Measurements from ENCODE around the gene SLC8A1.

SLC8A1 gene

GRCh38 chr2:40355451-40355850, 96.4 kb downstream of the SLC8A1 start:
- DNase-seq (ENCODE audit: low read depth, low spot score) = no peak

GRCh38 chr2:40353231-40353630, 98.7 kb downstream of the SLC8A1 start:
- DNase-seq (ENCODE audit: low read depth, low spot score) = no peak

DNA sequence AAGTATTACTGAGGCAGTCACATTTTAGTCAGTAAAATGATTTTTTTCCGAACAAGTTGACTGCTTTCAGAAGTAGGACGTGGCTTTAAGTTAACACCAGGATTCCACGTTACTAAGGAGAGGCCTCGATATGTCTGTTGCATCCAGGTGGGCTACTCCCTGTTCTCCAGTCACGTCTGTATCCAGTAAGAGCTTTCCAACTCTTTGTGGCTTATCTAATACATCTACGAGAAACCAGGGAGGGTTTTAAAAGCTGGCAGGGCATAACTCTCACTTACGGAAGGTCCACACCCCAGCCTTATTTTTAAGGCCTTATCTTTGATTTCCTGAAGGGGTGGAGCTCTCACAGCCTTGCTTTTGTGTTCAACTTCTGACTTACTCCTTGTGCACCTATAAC, 99.2 kb downstream of the SLC8A1 start:
- DNase-seq (ENCODE audit: low read depth, low spot score) = no peak

- DNase-seq (ENCODE audit: low read depth, low spot score) = no peak
Observed at GRCh38 chr2:40352041-40352702, 99.7 kb downstream of the SLC8A1 start.

- peak; percentile 60 for DNase-seq (ENCODE audit: low read depth, low spot score)
Observed at GRCh38 chr2:40348665-40349064, 103.2 kb downstream of the SLC8A1 start.

DNA sequence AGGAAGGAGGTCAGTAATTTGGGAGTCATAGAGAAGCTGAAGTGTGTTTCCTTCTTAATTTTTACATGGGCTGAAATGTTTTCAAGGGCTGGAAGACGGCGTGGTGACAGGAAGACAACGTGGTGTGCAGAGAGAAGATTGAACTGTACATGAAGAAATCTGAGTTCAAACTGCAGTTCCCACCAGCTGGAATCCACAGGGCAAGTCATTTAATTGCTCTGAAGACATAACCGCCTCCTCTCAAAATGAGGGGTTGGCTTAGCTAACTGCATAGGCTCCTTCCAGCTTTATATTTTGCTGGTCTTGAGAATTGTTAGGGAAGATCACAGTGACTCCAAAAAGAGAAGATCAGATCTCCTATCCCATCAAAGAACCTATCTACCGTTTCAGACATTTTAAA, 103.9 kb downstream of the SLC8A1 start:
- no peak for DNase-seq (ENCODE audit: low read depth, low spot score)

GRCh38 chr2:40346535-40347354, 105.1 kb downstream of the SLC8A1 start:
- DNase-seq (ENCODE audit: low read depth, low spot score) = peak; percentile 30

DNA sequence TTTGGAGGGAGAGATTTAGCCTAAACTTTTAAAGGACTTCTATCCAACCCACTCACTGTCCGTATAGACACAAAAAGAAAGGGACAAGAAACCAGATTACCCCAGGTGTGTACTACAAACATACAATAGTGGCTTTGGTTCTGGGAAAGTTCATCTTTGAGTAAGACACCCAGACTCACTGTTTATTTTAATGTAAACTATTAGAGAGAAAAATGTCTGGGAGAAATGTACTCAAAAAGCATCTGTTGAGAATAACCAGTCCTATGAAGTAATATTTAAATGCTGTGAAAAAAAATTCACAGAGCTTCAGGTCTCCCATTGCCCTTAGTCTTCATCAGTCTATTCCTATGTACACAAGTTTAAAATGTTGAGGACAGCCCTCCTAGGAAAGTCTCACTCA, 107.5 kb downstream of the SLC8A1 start:
- no peak for DNase-seq (ENCODE audit: low read depth, low spot score)

GRCh38 chr2:40343902-40344301, 108.0 kb downstream of the SLC8A1 start:
- peak; percentile 50 for DNase-seq (ENCODE audit: low read depth, low spot score)

DNA sequence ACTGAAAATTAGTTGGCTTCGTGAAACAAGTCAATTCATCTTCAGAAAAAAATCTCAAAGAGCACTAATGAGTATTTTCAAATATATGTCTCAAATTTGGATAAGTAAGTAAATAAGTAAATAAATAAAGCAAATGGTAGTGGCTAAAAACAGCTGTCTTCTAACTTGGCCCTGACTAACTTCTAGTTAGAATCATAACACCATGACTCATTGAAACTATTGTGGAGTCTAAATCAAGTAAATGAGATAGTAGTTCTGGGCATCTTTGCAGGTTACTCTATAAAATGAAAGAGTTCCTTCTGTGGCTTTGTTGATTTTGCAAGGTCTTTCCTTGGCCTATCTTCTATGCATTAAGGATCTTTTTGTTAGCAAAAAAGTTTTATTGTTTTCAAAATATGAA, 110.7 kb downstream of the SLC8A1 start:
- no peak for DNase-seq (ENCODE audit: low read depth, low spot score)

GRCh38 chr2:40339026-40339425, 112.9 kb downstream of the SLC8A1 start:
- DNase-seq (ENCODE audit: low read depth, low spot score) = no peak

DNA sequence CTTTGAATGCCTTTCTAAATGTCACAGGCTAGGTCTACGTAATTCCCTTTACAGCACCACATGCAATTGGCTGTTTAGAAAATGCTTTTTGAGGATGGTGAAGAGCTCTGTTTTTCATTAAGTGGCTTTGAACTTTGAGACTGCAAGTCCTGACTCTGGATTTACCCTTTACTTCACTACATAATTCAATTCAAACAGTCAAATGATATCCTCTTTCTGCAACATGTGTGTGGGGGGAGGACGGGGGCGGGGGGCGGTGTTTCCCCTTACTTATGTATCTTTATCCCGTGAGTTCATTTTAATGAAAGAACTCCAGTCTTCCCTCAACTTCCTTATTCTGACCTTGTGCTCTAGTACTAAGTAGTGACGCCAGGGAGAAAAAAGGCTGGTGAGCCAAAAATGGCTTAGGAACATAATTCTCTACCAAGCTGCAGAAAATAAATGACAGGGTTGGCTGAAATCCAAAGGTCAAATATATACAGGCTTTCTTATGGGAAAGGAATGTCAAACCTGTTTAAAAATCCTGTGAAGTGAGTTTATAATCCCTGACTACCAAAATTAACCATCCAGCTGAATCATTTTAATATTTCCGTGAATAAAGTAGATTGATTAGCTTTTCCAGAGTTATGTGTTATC, 119.6 kb downstream of the SLC8A1 start:
- peak; percentile 59 for DNase-seq (ENCODE audit: low read depth, low spot score)

DNA sequence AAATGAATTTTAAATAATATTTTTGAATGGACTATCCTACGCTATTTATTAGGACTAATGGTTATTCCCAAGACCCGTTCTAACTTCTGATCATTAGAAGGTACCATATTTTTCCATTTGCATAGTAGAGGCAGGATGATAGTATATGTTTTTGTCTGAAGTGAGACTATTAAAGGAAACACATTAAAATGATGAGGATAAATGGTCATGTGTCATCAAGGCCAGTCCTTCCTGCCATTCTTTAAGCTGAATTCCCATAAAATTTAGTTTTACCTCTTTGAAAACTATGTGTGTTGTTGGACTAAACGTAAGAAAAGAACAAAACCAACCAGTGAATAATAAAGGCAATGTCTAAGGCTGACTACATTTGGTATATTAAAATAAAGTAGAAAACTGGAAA, 121.8 kb downstream of the SLC8A1 start:
- DNase-seq (ENCODE audit: low read depth, low spot score) = no peak

- no peak for DNase-seq (ENCODE audit: low read depth, low spot score)
Observed at GRCh38 chr2:40329739-40330030, 122.2 kb downstream of the SLC8A1 start.

GRCh38 chr2:40325116-40325515, 126.8 kb downstream of the SLC8A1 start:
- DNase-seq (ENCODE audit: low read depth, low spot score) = peak; percentile 46

DNA sequence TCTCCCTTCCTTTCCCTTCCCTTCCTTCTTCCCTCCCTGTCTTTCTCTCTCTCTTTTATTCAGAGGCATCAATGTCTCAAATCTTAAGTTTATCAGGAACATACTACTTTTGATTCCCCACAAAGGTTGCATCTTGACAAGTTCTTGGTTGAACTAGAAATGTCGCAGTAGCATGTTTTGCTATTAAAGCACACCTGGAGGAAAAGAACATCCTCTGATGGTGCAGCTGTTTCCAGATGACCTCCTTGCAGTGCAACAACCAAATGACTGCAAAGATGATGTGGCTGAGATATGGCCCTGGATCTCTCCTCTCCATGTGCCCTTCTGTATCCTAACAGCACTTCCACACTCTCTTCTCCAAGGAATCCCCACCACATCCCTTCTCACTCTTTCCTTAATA, 127.2 kb downstream of the SLC8A1 start:
- DNase-seq (ENCODE audit: low read depth, low spot score) = no peak

DNA sequence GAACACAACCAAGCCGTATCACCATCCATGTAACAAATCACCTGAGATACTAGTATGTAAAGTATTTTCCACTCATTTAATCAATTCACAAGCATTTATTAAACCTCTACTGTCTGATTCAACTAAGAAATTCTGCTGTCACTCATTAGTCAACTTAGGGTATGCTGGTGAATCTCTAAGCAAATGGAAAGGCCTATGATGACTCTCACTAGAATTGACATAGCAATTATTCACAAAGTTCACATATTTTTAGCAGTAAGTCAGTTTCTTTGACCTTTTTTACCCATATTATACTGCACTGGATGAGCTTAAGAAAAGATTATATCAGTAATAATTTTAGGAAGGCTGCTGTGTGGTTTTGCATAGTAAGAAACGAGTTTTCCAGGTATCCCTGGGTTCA, 130.1 kb downstream of the SLC8A1 start:
- DNase-seq (ENCODE audit: low read depth, low spot score) = no peak

- no peak for DNase-seq (ENCODE audit: low read depth, low spot score)
Observed at GRCh38 chr2:40321016-40321623, 130.8 kb downstream of the SLC8A1 start.

DNA sequence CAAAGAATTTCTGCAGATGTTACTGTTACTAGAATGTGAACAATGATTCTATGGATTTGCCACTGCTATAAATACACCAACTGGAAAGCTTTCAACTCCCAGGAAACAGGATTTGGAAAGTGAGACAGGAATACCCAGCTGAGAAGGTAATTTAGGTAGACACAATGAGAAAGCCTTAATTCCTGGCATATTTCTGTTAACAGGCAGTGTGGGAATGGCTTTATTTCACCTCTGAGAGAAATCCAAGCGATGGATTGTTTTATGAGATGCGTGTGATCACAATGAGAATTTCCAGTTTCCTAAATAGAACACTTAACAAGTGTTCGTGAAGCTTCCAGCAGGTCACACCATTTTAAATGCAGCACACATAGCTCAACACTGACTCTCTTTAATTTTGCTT, 133.0 kb downstream of the SLC8A1 start:
- peak; percentile 9 for DNase-seq (ENCODE audit: low read depth, low spot score)

- DNase-seq (ENCODE audit: low read depth, low spot score) = no peak
Observed at GRCh38 chr2:40317761-40318160, 134.1 kb downstream of the SLC8A1 start.

DNA sequence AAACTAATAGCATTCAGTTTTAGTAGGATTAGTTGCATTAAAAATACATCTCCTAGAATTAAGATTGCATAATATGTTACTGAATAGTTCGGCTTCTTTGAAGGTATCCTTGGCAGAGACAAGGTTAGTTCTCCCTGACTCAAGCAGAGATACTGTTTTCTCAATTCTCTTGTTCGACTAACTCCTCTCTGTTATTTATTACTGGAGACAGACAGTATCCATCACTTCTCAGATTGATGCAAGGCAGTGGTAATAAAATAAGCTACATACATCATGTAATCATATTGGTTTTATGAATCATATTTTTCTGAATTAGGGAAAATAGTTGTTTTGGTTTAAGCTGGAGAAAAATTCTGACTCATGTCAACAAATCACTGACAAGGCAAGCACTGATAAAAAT, 134.8 kb downstream of the SLC8A1 start:
- peak; percentile 25 for DNase-seq (ENCODE audit: low read depth, low spot score)

GRCh38 chr2:40316620-40317019, 135.3 kb downstream of the SLC8A1 start:
- DNase-seq (ENCODE audit: low read depth, low spot score) = no peak

DNA sequence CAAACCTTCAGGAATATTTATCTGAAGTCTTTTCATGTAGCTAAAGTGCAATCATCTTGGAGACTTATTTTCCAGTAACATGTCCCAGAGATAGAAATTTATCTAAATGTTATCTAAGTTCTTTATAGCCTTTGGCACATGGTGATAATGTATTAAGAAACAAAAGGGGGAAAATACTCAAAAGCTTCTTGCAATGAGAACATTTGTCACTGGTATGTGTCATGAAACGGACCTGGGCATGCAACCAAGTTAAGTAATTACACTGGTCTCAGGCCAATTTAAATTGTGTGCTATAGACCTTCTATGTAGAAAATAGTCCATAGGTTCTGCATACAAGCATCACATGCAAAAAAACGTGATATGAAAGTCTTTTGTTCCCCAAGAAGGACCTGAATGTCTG, 136.2 kb downstream of the SLC8A1 start:
- peak; percentile 74 for DNase-seq (ENCODE audit: low read depth, low spot score)
